Astrocyte of the spinal cord (primary cell): ENCODE data around the gene TMX1.

Experiments
- DNase-seq: peaks from one replicate; pipeline ENCODE4 v3.0.0; 2011; ENCODE audit warnings: low read depth, low spot score
- H3K4me3 ChIP-seq: 2 replicates; pipeline ENCODE4 v1.5.1; 2011; ENCODE audit warnings: low read depth, mild to moderate bottlenecking, low read length, moderate library complexity
- CTCF ChIP-seq: IDR thresholded peaks from 2 replicates; pipeline ENCODE4 v1.5.1; 2012; ENCODE audit warnings: low read depth, mild to moderate bottlenecking, low read length, inconsistent platforms
- in situ Hi-C: cut with HindIII; loops from 2 replicates; pipeline ENCODE4 v1.10.0; 2017; ENCODE audit warnings: low sequenced_read_pairs

Gene TMX1

DNA sequence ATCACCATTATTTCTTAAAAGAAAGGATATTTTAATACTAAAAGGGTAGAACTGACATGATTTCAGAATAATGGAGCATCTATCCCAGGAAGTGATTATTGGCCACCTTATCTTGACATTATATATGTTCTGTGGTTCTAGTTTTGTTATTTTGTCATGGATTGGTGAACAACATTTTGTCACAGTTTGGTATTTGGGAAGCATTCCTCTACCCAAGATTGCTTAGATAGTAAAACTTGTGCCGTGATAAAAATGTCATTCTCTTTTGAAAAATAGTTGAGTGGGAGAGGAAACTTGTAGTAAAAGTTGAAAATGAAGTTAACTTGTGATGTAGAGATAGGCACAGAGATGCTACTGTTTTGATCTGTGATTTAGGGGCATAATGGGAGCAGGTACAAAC, 65.7 kb downstream of the TMX1 start:
- in situ Hi-C loops = no loop called here
- no peak for DNase-seq
- H3K4me3 ChIP-seq = no peak overlapping the region
- TF ChIP-seq CTCF = no peak
